ENCODE measurements around the gene ERI3. TPM values are rescaled to one million over a fixed set of nuclear protein-coding genes. Genes with fewer than 3 reads are reported as not detected.

The ERI3 gene
- total RNA-seq, 1 donor = 50.0 TPM

DNA sequence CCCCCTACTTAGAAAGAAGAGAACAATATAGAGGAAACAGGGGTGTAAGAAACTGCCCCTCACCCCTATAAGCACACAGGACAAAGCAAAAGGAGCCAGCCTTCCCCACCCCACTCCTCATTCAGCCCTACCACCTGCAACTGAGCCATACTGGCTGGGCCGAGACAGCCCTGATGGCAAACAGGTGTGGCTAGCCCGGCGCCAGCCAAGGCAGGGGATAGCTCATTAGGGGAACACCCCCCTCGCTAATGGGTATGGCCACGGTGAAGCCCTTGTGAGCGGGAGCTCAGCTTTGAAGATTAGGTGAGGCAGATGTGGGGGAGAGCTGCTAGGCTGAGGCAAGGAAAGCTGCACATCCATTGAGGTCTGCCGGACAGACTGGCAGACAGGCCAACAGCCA lies 65.5 kb downstream of the ERI3 start:
- H3K4me3 ChIP-seq (ENCODE audit: low read depth, low read length) = no peak overlapping the region
- no peak for DNase-seq (ENCODE audit: low read depth)
- TF ChIP-seq, protein P1, sequence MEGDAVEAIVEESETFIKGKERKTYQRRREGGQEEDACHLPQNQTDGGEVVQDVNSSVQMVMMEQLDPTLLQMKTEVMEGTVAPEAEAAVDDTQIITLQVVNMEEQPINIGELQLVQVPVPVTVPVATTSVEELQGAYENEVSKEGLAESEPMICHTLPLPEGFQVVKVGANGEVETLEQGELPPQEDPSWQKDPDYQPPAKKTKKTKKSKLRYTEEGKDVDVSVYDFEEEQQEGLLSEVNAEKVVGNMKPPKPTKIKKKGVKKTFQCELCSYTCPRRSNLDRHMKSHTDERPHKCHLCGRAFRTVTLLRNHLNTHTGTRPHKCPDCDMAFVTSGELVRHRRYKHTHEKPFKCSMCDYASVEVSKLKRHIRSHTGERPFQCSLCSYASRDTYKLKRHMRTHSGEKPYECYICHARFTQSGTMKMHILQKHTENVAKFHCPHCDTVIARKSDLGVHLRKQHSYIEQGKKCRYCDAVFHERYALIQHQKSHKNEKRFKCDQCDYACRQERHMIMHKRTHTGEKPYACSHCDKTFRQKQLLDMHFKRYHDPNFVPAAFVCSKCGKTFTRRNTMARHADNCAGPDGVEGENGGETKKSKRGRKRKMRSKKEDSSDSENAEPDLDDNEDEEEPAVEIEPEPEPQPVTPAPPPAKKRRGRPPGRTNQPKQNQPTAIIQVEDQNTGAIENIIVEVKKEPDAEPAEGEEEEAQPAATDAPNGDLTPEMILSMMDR (IDR thresholded peaks at IDR 0.05; ENCODE audit: insufficient read depth, low read length) = no peak

DNA sequence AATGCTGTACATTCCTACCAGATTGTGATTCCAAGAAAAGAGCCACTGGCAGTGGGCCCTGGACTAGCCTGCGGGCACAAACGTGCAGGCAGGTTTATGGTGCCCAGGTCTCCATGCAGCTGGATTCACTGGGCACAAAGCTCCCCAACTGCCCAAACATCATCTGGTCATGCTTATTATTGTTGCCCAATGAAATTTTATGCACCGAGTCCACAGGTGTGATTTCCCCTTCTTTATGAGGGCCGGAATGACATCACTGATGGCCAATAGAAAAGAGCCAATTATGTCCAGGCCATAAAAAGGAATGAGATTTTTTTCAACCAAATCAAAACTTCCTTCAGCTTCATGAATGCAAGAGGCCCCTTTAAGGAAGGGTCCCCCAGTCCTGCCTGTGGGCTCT lies 66.2 kb downstream of the ERI3 start:
- DNase-seq (ENCODE audit: low read depth) = no peak
- TF ChIP-seq, protein P1 (IDR thresholded peaks at IDR 0.05; ENCODE audit: insufficient read depth, low read length) = no peak
- no peak overlapping the region for H3K4me3 ChIP-seq (ENCODE audit: low read depth, low read length)

DNA sequence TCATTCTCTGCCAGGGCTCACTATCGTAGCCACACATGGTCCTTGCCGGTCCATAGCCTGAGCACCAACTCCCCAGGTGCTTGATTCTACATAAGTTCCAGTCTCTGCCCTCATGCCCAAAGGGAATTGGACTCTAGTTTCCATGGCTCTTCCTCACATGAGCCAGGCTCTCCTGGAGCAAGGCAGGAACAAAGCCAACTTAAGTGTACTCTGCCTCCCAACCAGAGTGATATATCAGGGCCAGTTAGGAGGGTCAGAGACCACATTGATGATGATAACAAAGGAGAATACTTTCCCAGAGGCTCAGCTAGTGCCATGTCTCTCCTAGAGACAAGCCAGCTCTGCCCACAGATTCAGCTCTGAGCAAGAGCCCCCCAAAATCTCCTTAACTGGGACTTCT lies 70.9 kb downstream of the ERI3 start:
- TF ChIP-seq, protein P1 (IDR thresholded peaks at IDR 0.05; ENCODE audit: insufficient read depth, low read length) = no peak
- no peak for DNase-seq (ENCODE audit: low read depth)
- H3K4me3 ChIP-seq (ENCODE audit: low read depth, low read length) = no peak overlapping the region

DNA sequence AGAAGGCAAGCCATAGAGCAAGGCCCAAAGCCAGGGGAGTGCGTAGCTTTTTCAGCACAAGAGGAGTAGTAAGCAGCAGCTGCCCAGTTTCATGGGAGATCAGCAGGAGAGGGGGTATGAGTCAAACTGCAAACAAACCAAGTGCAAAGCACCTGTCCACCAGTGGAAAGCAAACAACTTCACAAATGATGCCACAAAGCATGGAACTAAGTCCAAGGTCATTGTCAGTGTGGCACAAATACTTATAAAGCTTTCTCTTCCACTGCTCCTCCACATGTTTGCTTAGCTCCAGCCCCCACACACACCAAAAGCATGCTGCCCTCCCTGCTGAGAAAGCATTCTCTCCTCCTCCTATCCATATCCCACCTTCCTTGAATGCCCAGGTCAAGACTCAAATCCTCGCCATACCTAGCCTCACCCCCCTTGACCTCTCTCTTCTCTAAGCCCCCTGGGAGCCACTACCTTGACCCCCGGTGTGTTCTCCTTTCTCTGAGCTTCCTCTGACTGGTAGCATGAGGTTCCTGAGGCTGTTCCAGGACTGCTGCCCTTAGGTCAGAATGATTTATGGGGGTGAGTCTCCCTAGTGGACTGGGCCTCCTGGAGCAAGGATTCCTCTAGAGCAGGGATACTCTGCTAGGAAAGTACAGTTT lies 71.4 kb downstream of the ERI3 start:
- no peak for DNase-seq (ENCODE audit: low read depth)

DNA sequence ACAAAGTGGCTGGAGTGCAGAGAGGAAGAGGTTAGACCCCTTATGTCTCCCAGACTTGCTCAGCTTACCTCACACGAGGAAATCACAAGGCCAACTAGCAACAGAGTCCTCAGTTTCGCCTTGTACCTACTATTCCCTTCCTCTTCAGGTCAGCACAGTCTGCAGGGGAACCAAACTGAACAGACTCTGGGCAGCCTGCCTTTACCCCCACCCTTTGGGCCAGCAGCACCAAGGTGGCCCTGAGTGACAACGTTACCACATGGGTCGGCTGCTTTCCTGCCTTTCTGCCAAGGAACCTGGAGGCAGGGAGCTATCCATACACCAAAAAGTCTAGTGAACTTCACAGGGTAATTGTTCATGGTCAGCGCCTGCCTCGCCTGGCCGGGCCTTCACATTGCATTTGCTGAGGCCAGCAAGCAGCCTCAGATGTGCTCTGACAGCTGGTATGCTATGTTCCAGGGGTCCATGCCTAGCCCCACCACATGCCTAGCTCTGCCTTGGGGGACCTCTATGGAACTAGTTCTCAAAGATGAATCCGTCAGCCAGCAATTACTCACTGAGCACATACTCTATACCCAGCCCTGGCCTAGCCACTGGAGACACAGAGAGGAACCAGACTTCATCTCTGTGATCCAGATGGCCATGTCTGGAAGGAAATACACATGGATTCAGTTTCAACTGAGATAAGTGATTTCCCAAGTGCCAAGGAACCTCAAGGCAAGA lies 72.2 kb downstream of the ERI3 start:
- TF ChIP-seq, protein P1 (IDR thresholded peaks at IDR 0.05; ENCODE audit: insufficient read depth, low read length) = no peak
- no peak overlapping the region for H3K4me3 ChIP-seq (ENCODE audit: low read depth, low read length)
- no peak for DNase-seq (ENCODE audit: low read depth)

More for the DNA sequence above, 71.4 kb downstream of the ERI3 start:
- TF ChIP-seq, protein P1 (IDR thresholded peaks at IDR 0.05; ENCODE audit: insufficient read depth, low read length) = no peak
- H3K4me3 ChIP-seq (ENCODE audit: low read depth, low read length) = no peak overlapping the region

DNA sequence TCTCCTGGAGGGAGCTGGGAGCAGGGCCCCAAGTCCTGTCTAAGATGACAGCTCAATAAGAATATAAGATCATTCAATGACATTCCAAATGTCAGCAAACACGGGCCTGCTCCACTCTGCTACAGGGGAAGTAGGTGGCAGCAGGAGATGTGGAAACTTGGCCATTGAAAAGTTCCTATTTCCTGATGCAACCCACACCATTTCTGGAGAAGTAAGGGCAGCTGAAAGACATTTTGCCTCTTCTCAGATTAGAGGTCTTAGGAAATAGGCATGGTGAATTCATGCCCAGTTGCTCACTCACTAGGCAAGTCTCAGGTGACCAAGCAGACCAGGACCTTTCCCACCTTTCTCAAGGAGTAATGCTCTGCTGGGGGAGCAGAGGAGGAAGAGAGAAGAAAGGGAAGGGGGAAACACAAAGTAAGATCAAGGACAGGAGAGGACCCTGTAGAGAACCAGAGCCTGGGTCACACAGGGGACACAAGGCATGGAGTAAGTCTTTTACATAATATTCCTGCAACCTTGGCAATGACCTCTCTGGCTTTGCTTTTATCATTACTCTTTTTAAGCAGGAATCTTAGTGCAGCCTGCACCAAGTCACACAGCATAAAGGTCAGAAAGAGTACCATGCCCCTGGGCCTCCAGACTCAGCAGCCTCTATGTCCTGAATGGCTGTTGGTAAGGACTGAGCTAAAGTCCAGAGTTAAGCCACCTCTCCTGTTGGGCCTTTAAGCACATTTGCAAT lies 72.9 kb downstream of the ERI3 start:
- H3K4me3 ChIP-seq (ENCODE audit: low read depth, low read length) = no peak overlapping the region
- TF ChIP-seq, protein P1 (IDR thresholded peaks at IDR 0.05; ENCODE audit: insufficient read depth, low read length) = no peak
- DNase-seq (ENCODE audit: low read depth) = no peak
